ENCODE data around the gene CCKAR.

Gene CCKAR

GRCh38 chr4:26490111-26490959 is at the start of gene CCKAR:
CCKAR (minus strand) TSS chr4:26490484; CDS start chr4:26490267, 217 bp downstream.
- H3K27me3 ChIP-seq (ENCODE audit: control insufficient read depth, insufficient read depth, low read length) = no peaks in the 10 kb centered on the region
- H3K9ac ChIP-seq (ENCODE audit: low read length) = no peak within 1 kb of the TSS
- no peak within 1 kb of the TSS for H3K27ac ChIP-seq (ENCODE audit: low read length)
- H3K4me3 ChIP-seq (ENCODE audit: low read length) = no peak within 1 kb of the TSS
- no peaks in the 10 kb centered on the region for H3K36me3 ChIP-seq (ENCODE audit: control insufficient read depth, low read depth, low read length)
- H3K9me3 ChIP-seq (ENCODE audit: control insufficient read depth, low read depth, low read length) = no peaks in the 10 kb centered on the region
- no peaks in the 10 kb centered on the region for H3K4me1 ChIP-seq (ENCODE audit: control insufficient read depth, low read depth, low read length)

- Histone ChIP-seq H3K27ac (ENCODE audit: low read length) (no peak overlapping the region), H3K9me3 (ENCODE audit: control insufficient read depth, low read depth, low read length) (no peaks in the 10 kb centered on the region), H3K36me3 (ENCODE audit: control insufficient read depth, low read depth, low read length) (no peaks in the 10 kb centered on the region), H3K4me1 (ENCODE audit: control insufficient read depth, low read depth, low read length) (no peaks in the 10 kb centered on the region), H3K9ac (ENCODE audit: low read length) (no peak overlapping the region), H3K27me3 (ENCODE audit: control insufficient read depth, insufficient read depth, low read length) (no peaks in the 10 kb centered on the region), H3K4me3 (ENCODE audit: low read length) (no peak overlapping the region)
Measured at GRCh38 chr4:26533685-26534084, 43.4 kb upstream of the CCKAR start.

- Histone ChIP-seq H3K9ac (ENCODE audit: low read length) (no peak overlapping the region), H3K27me3 (ENCODE audit: control insufficient read depth, insufficient read depth, low read length) (no peaks in the 10 kb centered on the region), H3K9me3 (ENCODE audit: control insufficient read depth, low read depth, low read length) (no peaks in the 10 kb centered on the region), H3K4me3 (ENCODE audit: low read length) (no peak overlapping the region), H3K4me1 (ENCODE audit: control insufficient read depth, low read depth, low read length) (no peaks in the 10 kb centered on the region), H3K27ac (ENCODE audit: low read length) (no peak overlapping the region), H3K36me3 (ENCODE audit: control insufficient read depth, low read depth, low read length) (no peaks in the 10 kb centered on the region)
Measured at GRCh38 chr4:26531491-26532116, 41.3 kb upstream of the CCKAR start.

- H3K4me1 ChIP-seq (ENCODE audit: control insufficient read depth, low read depth, low read length) = no peaks in the 10 kb centered on the region
- H3K9ac ChIP-seq (ENCODE audit: low read length) = no peak overlapping the region
- H3K4me3 ChIP-seq (ENCODE audit: low read length) = no peak overlapping the region
- no peaks in the 10 kb centered on the region for H3K27me3 ChIP-seq (ENCODE audit: control insufficient read depth, insufficient read depth, low read length)
- no peaks in the 10 kb centered on the region for H3K9me3 ChIP-seq (ENCODE audit: control insufficient read depth, low read depth, low read length)
- H3K36me3 ChIP-seq (ENCODE audit: control insufficient read depth, low read depth, low read length) = no peaks in the 10 kb centered on the region
- H3K27ac ChIP-seq (ENCODE audit: low read length) = no peak overlapping the region
Measured at GRCh38 chr4:26530099-26530498, 39.8 kb upstream of the CCKAR start.

- Histone ChIP-seq H3K4me1 (ENCODE audit: control insufficient read depth, low read depth, low read length) (no peaks in the 10 kb centered on the region), H3K9me3 (ENCODE audit: control insufficient read depth, low read depth, low read length) (no peaks in the 10 kb centered on the region), H3K36me3 (ENCODE audit: control insufficient read depth, low read depth, low read length) (no peaks in the 10 kb centered on the region), H3K27me3 (ENCODE audit: control insufficient read depth, insufficient read depth, low read length) (no peaks in the 10 kb centered on the region), H3K9ac (ENCODE audit: low read length) (no peak overlapping the region), H3K4me3 (ENCODE audit: low read length) (no peak overlapping the region), H3K27ac (ENCODE audit: low read length) (no peak overlapping the region)
Measured at GRCh38 chr4:26529479-26529878, 39.2 kb upstream of the CCKAR start.

GRCh38 chr4:26525771-26526150 is 35.5 kb upstream of the CCKAR start:
- Histone ChIP-seq H3K4me1 (ENCODE audit: control insufficient read depth, low read depth, low read length) (no peaks in the 10 kb centered on the region), H3K9ac (ENCODE audit: low read length) (no peak overlapping the region), H3K9me3 (ENCODE audit: control insufficient read depth, low read depth, low read length) (no peaks in the 10 kb centered on the region), H3K4me3 (ENCODE audit: low read length) (no peak overlapping the region), H3K27me3 (ENCODE audit: control insufficient read depth, insufficient read depth, low read length) (no peaks in the 10 kb centered on the region), H3K27ac (ENCODE audit: low read length) (no peak overlapping the region), H3K36me3 (ENCODE audit: control insufficient read depth, low read depth, low read length) (no peaks in the 10 kb centered on the region)

- no peaks in the 10 kb centered on the region for H3K36me3 ChIP-seq (ENCODE audit: control insufficient read depth, low read depth, low read length)
Measured at GRCh38 chr4:26525136-26525770, 35.0 kb upstream of the CCKAR start.

GRCh38 chr4:26524011-26524410 is 33.7 kb upstream of the CCKAR start:
- Histone ChIP-seq H3K4me3 (ENCODE audit: low read length) (no peak overlapping the region), H3K36me3 (ENCODE audit: control insufficient read depth, low read depth, low read length) (no peaks in the 10 kb centered on the region), H3K9me3 (ENCODE audit: control insufficient read depth, low read depth, low read length) (no peaks in the 10 kb centered on the region), H3K4me1 (ENCODE audit: control insufficient read depth, low read depth, low read length) (no peaks in the 10 kb centered on the region), H3K27ac (ENCODE audit: low read length) (no peak overlapping the region), H3K9ac (ENCODE audit: low read length) (no peak overlapping the region), H3K27me3 (ENCODE audit: control insufficient read depth, insufficient read depth, low read length) (no peaks in the 10 kb centered on the region)

More at GRCh38 chr4:26525136-26525770, 35.0 kb upstream of the CCKAR start:
- no peaks in the 10 kb centered on the region for H3K27me3 ChIP-seq (ENCODE audit: control insufficient read depth, insufficient read depth, low read length)
- no peak overlapping the region for H3K4me3 ChIP-seq (ENCODE audit: low read length)
- no peak overlapping the region for H3K27ac ChIP-seq (ENCODE audit: low read length)
- H3K4me1 ChIP-seq (ENCODE audit: control insufficient read depth, low read depth, low read length) = no peaks in the 10 kb centered on the region
- H3K9me3 ChIP-seq (ENCODE audit: control insufficient read depth, low read depth, low read length) = no peaks in the 10 kb centered on the region
- H3K9ac ChIP-seq (ENCODE audit: low read length) = no peak overlapping the region

- no peaks in the 10 kb centered on the region for H3K9me3 ChIP-seq (ENCODE audit: control insufficient read depth, low read depth, low read length)
- no peak overlapping the region for H3K4me3 ChIP-seq (ENCODE audit: low read length)
- H3K27me3 ChIP-seq (ENCODE audit: control insufficient read depth, insufficient read depth, low read length) = no peaks in the 10 kb centered on the region
- H3K27ac ChIP-seq (ENCODE audit: low read length) = no peak overlapping the region
- H3K4me1 ChIP-seq (ENCODE audit: control insufficient read depth, low read depth, low read length) = no peaks in the 10 kb centered on the region
- H3K36me3 ChIP-seq (ENCODE audit: control insufficient read depth, low read depth, low read length) = no peaks in the 10 kb centered on the region
- H3K9ac ChIP-seq (ENCODE audit: low read length) = no peak overlapping the region
Measured at GRCh38 chr4:26522478-26522877, 32.2 kb upstream of the CCKAR start.

- Histone ChIP-seq H3K36me3 (ENCODE audit: control insufficient read depth, low read depth, low read length) (no peaks in the 10 kb centered on the region), H3K4me1 (ENCODE audit: control insufficient read depth, low read depth, low read length) (no peaks in the 10 kb centered on the region), H3K9ac (ENCODE audit: low read length) (no peak overlapping the region), H3K27me3 (ENCODE audit: control insufficient read depth, insufficient read depth, low read length) (no peaks in the 10 kb centered on the region), H3K9me3 (ENCODE audit: control insufficient read depth, low read depth, low read length) (no peaks in the 10 kb centered on the region), H3K27ac (ENCODE audit: low read length) (no peak overlapping the region), H3K4me3 (ENCODE audit: low read length) (no peak overlapping the region)
Measured at GRCh38 chr4:26520728-26521450, 30.6 kb upstream of the CCKAR start.

- no peak overlapping the region for H3K9ac ChIP-seq (ENCODE audit: low read length)
- no peak overlapping the region for H3K27ac ChIP-seq (ENCODE audit: low read length)
- H3K4me3 ChIP-seq (ENCODE audit: low read length) = no peak overlapping the region
Measured at GRCh38 chr4:26515936-26516335, 25.7 kb upstream of the CCKAR start.

More at GRCh38 chr4:26515936-26516335, 25.7 kb upstream of the CCKAR start:
- no peaks in the 10 kb centered on the region for H3K27me3 ChIP-seq (ENCODE audit: control insufficient read depth, insufficient read depth, low read length)
- no peaks in the 10 kb centered on the region for H3K36me3 ChIP-seq (ENCODE audit: control insufficient read depth, low read depth, low read length)
- no peaks in the 10 kb centered on the region for H3K4me1 ChIP-seq (ENCODE audit: control insufficient read depth, low read depth, low read length)
- H3K9me3 ChIP-seq (ENCODE audit: control insufficient read depth, low read depth, low read length) = no peaks in the 10 kb centered on the region
